Stimulated activated CD8-positive, alpha-beta memory T cell treated with anti-CD3 and anti-CD28 coated beads, Interleukin-15, amount 100 ng/mL, for 24 hours (primary cell): ENCODE results near the gene CEP120.
"Not testable (repeated sequence)": the region's sequence is repeated elsewhere in the genome, so short reads cannot be mapped to it uniquely, and the experiment has no call there.

Experiments used
- DNase-seq: peaks from one replicate; pipeline ENCODE4 v3.0.0-alpha.2; 2020; ENCODE audit warnings: low read depth

CEP120 gene

GRCh38 chr5:123423278-123424149 is at the start of gene CEP120:
Gene CEP120 (minus strand): TSS chr5:123423403. CDS start chr5:123422998, 405 bp downstream.
- peak; percentile 83 for DNase-seq

GRCh38 chr5:123472150-123472924 is 49.1 kb upstream of the CEP120 start:
- DNase-seq = no peak

DNA sequence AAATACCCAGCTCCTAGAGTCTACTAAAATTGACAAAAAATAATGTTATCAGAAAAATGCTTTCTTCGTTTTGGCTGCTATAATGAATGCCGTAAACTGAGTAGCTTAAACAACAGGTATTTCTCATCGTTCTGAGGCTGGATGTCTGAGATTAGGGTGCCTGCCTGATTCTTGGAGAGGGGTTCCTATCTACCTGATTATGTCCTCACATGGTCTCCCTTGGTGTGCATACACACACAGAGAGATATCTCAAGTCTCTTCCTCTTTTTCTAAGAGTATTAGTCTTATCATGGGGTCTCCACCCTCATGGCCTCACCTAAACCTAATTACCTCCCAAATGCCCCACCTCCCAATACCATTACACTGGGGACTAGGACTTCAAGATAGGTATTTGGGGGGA is 48.2 kb upstream of the CEP120 start:
- DNase-seq = no peak

- not testable (repeated sequence) for DNase-seq
Measured at GRCh38 chr5:123466839-123467238, 43.6 kb upstream of the CEP120 start.

GRCh38 chr5:123460296-123460729 is 37.1 kb upstream of the CEP120 start:
- no peak for DNase-seq

DNA sequence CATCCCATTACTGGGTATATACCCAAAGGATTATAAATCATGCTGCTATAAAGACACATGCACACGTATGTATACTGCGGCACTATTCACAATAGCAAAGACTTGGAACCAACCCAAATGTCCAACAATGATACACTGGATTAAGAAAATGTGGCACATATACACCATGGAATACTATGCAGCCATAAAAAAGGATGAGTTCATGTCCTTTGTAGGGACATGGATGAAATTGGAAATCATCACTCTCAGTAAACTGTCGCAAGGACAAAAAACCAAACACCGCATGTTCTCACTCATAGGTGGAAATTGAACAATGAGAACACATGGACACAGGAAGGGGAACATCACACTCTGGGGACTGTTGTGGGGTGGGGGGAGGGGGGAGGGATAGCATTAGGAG is 35.8 kb upstream of the CEP120 start:
- DNase-seq = not testable (repeated sequence)

GRCh38 chr5:123456242-123456641 is 33.0 kb upstream of the CEP120 start:
- no peak for DNase-seq

DNA sequence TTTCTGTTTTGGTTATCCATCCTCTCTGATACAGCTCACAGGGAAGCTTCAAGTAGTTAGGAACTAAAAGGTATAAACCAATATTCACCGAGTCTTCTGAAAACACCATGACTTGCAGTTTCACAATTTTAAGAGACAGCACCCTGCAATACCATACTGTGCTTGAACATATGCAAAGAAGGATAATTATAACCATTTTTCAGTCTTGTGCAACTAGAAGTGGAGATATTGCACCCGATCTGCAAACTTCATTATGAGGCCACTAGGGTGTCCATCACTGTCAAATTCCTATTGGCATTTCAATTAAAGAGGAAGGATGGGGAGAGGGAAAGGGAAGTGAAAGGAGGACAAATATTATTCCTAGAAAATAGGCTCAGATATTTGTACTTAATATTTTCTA is 32.4 kb upstream of the CEP120 start:
- no peak for DNase-seq

- DNase-seq = no peak
Measured at GRCh38 chr5:123455095-123455494, 31.9 kb upstream of the CEP120 start.

GRCh38 chr5:123454259-123454911 is 31.2 kb upstream of the CEP120 start:
- DNase-seq = no peak

DNA sequence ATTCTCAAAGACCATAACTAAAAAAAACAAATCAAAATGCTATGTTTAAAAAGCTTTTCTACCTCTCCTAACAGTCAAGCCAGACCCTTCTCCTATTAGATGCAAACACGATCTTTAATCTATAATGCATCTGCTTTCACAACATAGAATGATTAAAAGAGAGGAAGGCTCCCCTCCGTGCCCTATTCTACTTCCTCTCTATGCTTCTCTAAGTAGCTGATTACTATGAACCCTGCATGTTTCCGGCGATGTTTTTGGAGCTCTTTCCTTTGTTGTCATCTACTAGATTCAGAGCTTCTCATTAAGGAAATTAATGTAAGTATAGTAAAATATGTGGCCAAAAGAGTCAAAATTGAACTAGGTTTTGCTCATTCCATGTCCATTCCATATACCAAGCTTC is 29.2 kb upstream of the CEP120 start:
- DNase-seq = no peak

GRCh38 chr5:123451047-123451446 is 27.8 kb upstream of the CEP120 start:
- no peak for DNase-seq

GRCh38 chr5:123450640-123451039 is 27.4 kb upstream of the CEP120 start:
- no peak for DNase-seq

DNA sequence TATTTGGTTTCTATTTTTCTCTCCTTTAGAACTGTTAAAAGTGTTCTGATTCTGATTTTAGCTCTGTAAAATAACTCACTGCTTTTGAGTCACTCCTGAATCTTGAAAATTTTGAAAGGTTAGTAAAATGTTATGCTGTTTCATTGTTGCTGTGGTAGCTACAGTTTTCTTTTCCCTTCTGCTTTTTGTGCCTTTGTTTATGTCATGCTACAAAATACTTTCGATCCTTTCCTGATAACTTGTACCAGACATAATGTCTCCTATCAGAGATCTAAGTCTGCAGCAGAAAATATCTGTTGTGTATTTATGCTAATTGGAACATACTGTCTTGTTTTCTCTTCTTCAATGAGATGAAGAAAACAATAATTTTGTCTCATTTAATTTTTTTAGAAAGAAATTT is 26.9 kb upstream of the CEP120 start:
- DNase-seq = no peak

GRCh38 chr5:123449424-123449974 is 26.3 kb upstream of the CEP120 start:
- DNase-seq = no peak

DNA sequence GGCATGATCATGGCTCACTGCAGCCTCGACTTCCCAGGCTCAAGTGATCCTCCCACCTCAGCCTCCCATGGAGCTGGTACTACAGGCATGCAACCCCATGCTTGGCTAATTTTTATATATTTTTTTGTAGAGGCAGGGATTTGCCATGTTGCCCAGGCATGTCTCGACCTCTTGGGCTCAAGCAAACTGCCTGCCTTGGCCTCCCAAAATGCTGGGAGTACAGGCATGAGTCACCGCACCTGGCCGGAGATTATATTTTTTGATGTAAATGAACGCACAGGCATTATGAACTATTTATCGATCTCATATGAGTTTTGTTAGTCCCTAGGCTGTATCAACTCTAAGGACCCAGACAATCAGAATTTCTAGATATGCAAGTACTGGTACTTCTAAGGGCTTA is 25.5 kb upstream of the CEP120 start:
- DNase-seq = no peak

GRCh38 chr5:123448017-123448617 is 24.9 kb upstream of the CEP120 start:
- DNase-seq = no peak

DNA sequence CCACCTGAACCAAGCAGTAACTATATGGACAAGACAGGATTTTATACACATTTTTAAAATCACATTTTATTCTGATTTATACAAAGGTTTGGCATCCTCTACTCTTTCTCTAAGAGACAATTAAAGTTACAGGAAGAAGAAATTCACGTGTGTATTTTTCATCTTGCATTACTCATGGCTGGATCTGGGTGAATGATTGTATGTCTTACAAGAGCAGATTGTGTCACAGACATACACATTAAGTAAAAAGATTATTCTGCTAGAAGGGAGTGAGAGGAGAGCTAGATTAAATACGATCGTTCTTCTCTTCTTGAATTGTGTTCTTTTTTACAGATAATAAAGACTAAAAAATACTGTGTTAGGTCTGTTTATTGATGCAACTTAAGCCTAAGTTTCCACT is 20.8 kb upstream of the CEP120 start:
- no peak for DNase-seq

GRCh38 chr5:123441408-123441807 is 18.2 kb upstream of the CEP120 start:
- DNase-seq = no peak

DNA sequence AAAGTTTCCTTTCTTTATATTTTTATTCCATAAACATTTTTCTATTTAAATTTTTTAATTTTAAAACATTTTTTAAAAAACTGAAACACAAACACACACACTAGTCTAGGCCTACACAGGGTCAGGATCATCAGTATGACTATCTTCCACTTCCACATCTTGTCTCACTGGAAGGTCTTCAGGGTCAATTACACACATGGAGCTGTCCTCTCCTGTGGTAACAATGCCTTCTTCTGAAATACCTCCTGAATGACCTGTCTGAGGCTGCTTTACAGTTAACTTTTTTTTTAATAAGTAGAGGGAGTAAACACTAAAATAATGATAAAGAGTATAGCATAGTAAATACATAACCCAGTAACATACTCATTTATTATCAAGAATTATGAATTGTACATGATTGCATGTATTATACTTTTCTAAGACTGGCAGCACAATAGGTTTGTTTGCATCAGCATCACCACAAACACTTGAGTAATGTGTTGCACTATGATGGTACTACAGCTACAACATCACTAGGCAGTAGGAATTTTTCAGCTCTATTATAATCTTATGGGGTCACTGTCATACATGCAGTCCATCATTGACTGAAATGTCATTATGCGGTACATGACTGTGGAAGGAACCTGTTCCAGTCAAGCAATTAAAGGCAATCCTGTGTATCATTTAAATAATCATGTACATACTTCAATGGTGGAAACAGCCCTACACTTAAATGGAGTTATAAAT is 17.4 kb upstream of the CEP120 start:
- no peak for DNase-seq

GRCh38 chr5:123439709-123440108 is 16.5 kb upstream of the CEP120 start:
- no peak for DNase-seq
